GM23338 (cell line): ENCODE results near the gene TIMM44. TPM values are rescaled to one million over a fixed set of nuclear protein-coding genes. Genes with fewer than 3 reads are reported as not detected.

Experiments used
- ATAC-seq: fragments of 200-7000 bp; cut with Tn5 transposase; 3 replicates; pipeline ENCODE4 v1.9.1; 2020
- DNase-seq: peaks from one replicate; pipeline ENCODE4 v3.0.0-alpha.2; 2015; ENCODE audit warnings: low spot score
- H2AFZ ChIP-seq: fragments of 200-600 bp; sonication (generic); 2 replicates; pipeline ENCODE4 v1.8.0; 2016; ENCODE audit warnings: antibody characterized with exemption, mild to moderate bottlenecking, moderate library complexity
- H3F3A ChIP-seq: fragments of 200-600 bp; sonication (generic); replicated peaks from 2 replicates; pipeline ENCODE4 v1.8.0; 2017; ENCODE audit warnings: antibody characterized with exemption, mixed run types, low read depth
- H3K27ac ChIP-seq: fragments of 200-600 bp; sonication (generic); 2 replicates; pipeline ENCODE4 v1.6.1; 2016; ENCODE audit warnings: low read depth
- H3K27me3 ChIP-seq: fragments of 200-600 bp; sonication (generic); 2 replicates; pipeline ENCODE4 v1.8.0; 2016; ENCODE audit warnings: mild to moderate bottlenecking, mixed run types, moderate library complexity; ENCODE audit not compliant: insufficient read depth
- H3K36me3 ChIP-seq: fragments of 200-600 bp; sonication (generic); 2 replicates; pipeline ENCODE4 v1.8.0; 2016; ENCODE audit warnings: mild to moderate bottlenecking; ENCODE audit not compliant: insufficient read depth
- H3K4me1 ChIP-seq: fragments of 200-600 bp; sonication (generic); 2 replicates; pipeline ENCODE4 v1.8.0; 2016; ENCODE audit warnings: mild to moderate bottlenecking, moderate library complexity; ENCODE audit not compliant: insufficient read depth
- H3K4me2 ChIP-seq: fragments of 200-600 bp; sonication (generic); 2 replicates; pipeline ENCODE4 v1.7.1; 2017; ENCODE audit warnings: mixed run types
- H3K4me3 ChIP-seq: fragments of 200-600 bp; sonication (generic); 2 replicates; pipeline ENCODE4 v1.6.1; 2016; ENCODE audit warnings: mixed run types
- H3K79me2 ChIP-seq: fragments of 200-600 bp; sonication (generic); replicated peaks from 2 replicates; pipeline ENCODE4 v1.8.0; 2017; ENCODE audit warnings: mild to moderate bottlenecking; ENCODE audit not compliant: insufficient read depth
- H3K9me2 ChIP-seq: fragments of 200-600 bp; sonication (generic); 2 replicates; pipeline ENCODE4 v1.8.0; 2017; ENCODE audit not compliant: insufficient read depth
- H4K20me1 ChIP-seq: fragments of 200-600 bp; sonication (generic); replicated peaks from 2 replicates; pipeline ENCODE4 v1.8.0; 2017; ENCODE audit warnings: mild to moderate bottlenecking; ENCODE audit not compliant: insufficient read depth
- H3K27ac Mint-ChIP-seq: 2 replicates; pipeline ENCODE4 v1.8.0; 2020; ENCODE audit warnings: inconsistent platforms, mild to moderate bottlenecking, moderate library complexity, mixed read lengths
- H3K27me3 Mint-ChIP-seq: 3 replicates; pipeline ENCODE4 v1.8.0; 2022; ENCODE audit warnings: low read depth, mild to moderate bottlenecking, moderate library complexity, mixed read lengths, inconsistent platforms; ENCODE audit not compliant: insufficient read depth, poor library complexity
- H3K36me3 Mint-ChIP-seq: 3 replicates; pipeline ENCODE4 v1.8.0; 2021; ENCODE audit warnings: low read depth, mild to moderate bottlenecking, inconsistent platforms, moderate library complexity, mixed read lengths
- H3K4me1 Mint-ChIP-seq: 3 replicates; pipeline ENCODE4 v1.8.0; 2020; ENCODE audit warnings: mild to moderate bottlenecking, inconsistent platforms, mixed read lengths
- H3K4me3 Mint-ChIP-seq: 3 replicates; pipeline ENCODE4 v1.8.0; 2021; ENCODE audit warnings: moderate library complexity, mild to moderate bottlenecking, inconsistent platforms, mixed read lengths
- H3K9me3 Mint-ChIP-seq: 3 replicates; pipeline ENCODE4 v1.8.0; 2020; ENCODE audit warnings: moderate library complexity, mild to moderate bottlenecking, inconsistent platforms, mixed read lengths
- CREB1 ChIP-seq: fragments of 250-450 bp; sonication (Bioruptor Pico); IDR thresholded peaks from 2 replicates; pipeline ENCODE4 v1.5.0; 2020; ENCODE audit warnings: low read depth, mild to moderate bottlenecking, moderate library complexity
- EZH2 ChIP-seq: fragments of 200-600 bp; sonication (generic); IDR thresholded peaks from one replicate; pipeline ENCODE4 v1.8.0; 2017; ENCODE audit warnings: antibody characterized with exemption, mild to moderate bottlenecking, low read depth; ENCODE audit not compliant: unreplicated experiment
- EZH2phosphoT487 ChIP-seq: fragments of 200-600 bp; sonication (generic); IDR thresholded peaks from one replicate; pipeline ENCODE4 v1.8.1; 2018; ENCODE audit warnings: antibody characterized with exemption; ENCODE audit not compliant: unreplicated experiment
- JUNB ChIP-seq: IDR thresholded peaks from one replicate; pipeline ENCODE4 v1.6.1; 2016; ENCODE audit warnings: antibody characterized with exemption; ENCODE audit not compliant: unreplicated experiment
- NANOG ChIP-seq: IDR thresholded peaks from 2 replicates; pipeline ENCODE4 v1.6.1; 2016; ENCODE audit warnings: antibody characterized with exemption, borderline replicate concordance
- POLR2AphosphoS5 ChIP-seq: IDR thresholded peaks from 2 replicates; pipeline ENCODE4 v1.6.1; 2016; ENCODE audit warnings: antibody characterized with exemption, low read depth
- STAT1 ChIP-seq: IDR thresholded peaks from one replicate; pipeline ENCODE4 v1.6.1; 2016; ENCODE audit warnings: antibody characterized with exemption; ENCODE audit not compliant: unreplicated experiment
- ZNF114 ChIP-seq: fragments of 250-450 bp; sonication (Bioruptor Pico); IDR thresholded peaks from 2 replicates; pipeline ENCODE4 v1.5.0; 2020; ENCODE audit warnings: mild to moderate bottlenecking, moderate library complexity
- ZNF331 ChIP-seq: fragments of 250-450 bp; sonication (Bioruptor Pico); IDR thresholded peaks from 2 replicates; pipeline ENCODE4 v1.5.0; 2020; ENCODE audit warnings: low read depth, mild to moderate bottlenecking, moderate library complexity
- polyA plus RNA-seq: library from polyadenylated mRNA; unstranded; fragments of >200 nt; fragmentation: Nextera tagmentation; extraction: Ambion mirVana; gene quantifications from 2 replicates; pipeline ENCODE4 v1.2.1, GENCODE V29; 2016
- total RNA-seq: library from RNA; depleted of rRNA; stranded (reverse); fragments of >200 nt; shearing (Covaris generic); gene quantifications from 2 replicates; pipeline ENCODE4 v1.2.3, GENCODE V29; 2014
- TF ChIP-seq, protein P1 (sequence below): IDR thresholded peaks from 2 replicates; pipeline ENCODE4 v1.6.1; 2016; ENCODE audit warnings: antibody characterized with exemption
- TF ChIP-seq, protein P2 (sequence below): fragments of 250-450 bp; sonication (Bioruptor Pico); IDR thresholded peaks from 2 replicates; pipeline ENCODE4 v1.5.0; 2020; ENCODE audit warnings: mild to moderate bottlenecking, moderate library complexity
- TF ChIP-seq, protein P3 (sequence below), 2 experiments: fragments of 200-600 bp in 1 of 2; sonication (generic) in 1 of 2; conservative IDR thresholded peaks; 2 replicates each; pipeline versions ENCODE4 v1.5.1 to v1.6.1; 2016 to 2017; ENCODE audit warnings: antibody characterized with exemption in 2 of 2, low read depth in 2 of 2, mild to moderate bottlenecking in 2 of 2, moderate library complexity in 1 of 2

The TIMM44 gene
- total and polyA plus RNA-seq, 2 experiments from 2014 or later = 125 to 128 TPM

- no peak overlapping the region for H3K4me3 Mint-ChIP-seq
- H3K27ac Mint-ChIP-seq = no peak overlapping the region
These were observed 37.7 kb upstream of the TIMM44 start for GRCh38 chr19:7981199-7981598.

DNA sequence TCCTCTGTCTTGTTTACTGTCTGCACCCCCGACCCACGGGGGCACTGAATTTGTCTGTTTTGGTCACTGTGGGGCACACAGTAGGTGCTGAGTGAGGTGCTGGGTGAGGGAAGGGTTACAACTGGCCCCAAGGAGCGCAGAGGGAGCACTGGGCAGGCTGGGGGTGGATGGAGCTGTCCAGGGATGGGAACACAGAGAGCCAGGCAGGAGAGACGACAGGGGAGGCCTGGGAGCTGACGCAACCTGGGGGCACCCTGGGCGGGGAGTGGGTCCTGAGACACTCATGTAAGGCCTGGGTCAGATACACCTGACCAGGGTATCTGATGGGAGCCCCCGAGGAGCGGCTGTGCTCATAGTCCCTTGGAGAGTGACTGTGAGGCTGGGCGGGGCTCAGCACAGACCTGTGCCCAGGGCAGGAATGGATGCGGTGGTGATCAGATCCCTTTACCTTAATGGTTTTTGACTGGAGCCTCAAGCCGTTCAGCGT, 37.2 kb upstream of the TIMM44 start:
- H3K4me1 ChIP-seq = no peaks in the 10 kb centered on the region
- Mint-ChIP-seq H3K9me3 (no peaks in the 10 kb centered on the region), H3K27me3 (peaks cover 6% of the 10 kb centered on the region), H3K36me3 (peaks cover 61% of the 10 kb centered on the region), H3K4me1 (no peaks in the 10 kb centered on the region), H3K27ac (no peak overlapping the region), H3K4me3 (no peak overlapping the region)
- no peaks in the 10 kb centered on the region for H3K27me3 ChIP-seq
- no peak overlapping the region for H3K4me2 ChIP-seq
- no peaks in the 10 kb centered on the region for H3K9me2 ChIP-seq
- H3K36me3 ChIP-seq = peaks cover 16% of the 10 kb centered on the region
- H4K20me1 ChIP-seq = peaks cover 28% of the 10 kb centered on the region
- H3K27ac ChIP-seq = no peak overlapping the region
- no peak overlapping the region for H3K4me3 ChIP-seq
- no peak overlapping the region for H2AFZ ChIP-seq
- H3K79me2 ChIP-seq = peaks cover 36% of the 10 kb centered on the region
- DNase-seq (no peak), ATAC-seq (no peak)
- H3F3A ChIP-seq = 0 out of 2 replicates have a peak, but pooled peaks cover 6% of the 10 kb centered on the region
- no peak for TF ChIP-seq NANOG
- TF ChIP-seq POLR2AphosphoS5 = no peak
- TF ChIP-seq, protein P1, sequence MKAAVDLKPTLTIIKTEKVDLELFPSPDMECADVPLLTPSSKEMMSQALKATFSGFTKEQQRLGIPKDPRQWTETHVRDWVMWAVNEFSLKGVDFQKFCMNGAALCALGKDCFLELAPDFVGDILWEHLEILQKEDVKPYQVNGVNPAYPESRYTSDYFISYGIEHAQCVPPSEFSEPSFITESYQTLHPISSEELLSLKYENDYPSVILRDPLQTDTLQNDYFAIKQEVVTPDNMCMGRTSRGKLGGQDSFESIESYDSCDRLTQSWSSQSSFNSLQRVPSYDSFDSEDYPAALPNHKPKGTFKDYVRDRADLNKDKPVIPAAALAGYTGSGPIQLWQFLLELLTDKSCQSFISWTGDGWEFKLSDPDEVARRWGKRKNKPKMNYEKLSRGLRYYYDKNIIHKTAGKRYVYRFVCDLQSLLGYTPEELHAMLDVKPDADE = no peak
- no peak for TF ChIP-seq EZH2phosphoT487
- TF ChIP-seq EZH2 = no peak
- TF ChIP-seq, protein P2, sequence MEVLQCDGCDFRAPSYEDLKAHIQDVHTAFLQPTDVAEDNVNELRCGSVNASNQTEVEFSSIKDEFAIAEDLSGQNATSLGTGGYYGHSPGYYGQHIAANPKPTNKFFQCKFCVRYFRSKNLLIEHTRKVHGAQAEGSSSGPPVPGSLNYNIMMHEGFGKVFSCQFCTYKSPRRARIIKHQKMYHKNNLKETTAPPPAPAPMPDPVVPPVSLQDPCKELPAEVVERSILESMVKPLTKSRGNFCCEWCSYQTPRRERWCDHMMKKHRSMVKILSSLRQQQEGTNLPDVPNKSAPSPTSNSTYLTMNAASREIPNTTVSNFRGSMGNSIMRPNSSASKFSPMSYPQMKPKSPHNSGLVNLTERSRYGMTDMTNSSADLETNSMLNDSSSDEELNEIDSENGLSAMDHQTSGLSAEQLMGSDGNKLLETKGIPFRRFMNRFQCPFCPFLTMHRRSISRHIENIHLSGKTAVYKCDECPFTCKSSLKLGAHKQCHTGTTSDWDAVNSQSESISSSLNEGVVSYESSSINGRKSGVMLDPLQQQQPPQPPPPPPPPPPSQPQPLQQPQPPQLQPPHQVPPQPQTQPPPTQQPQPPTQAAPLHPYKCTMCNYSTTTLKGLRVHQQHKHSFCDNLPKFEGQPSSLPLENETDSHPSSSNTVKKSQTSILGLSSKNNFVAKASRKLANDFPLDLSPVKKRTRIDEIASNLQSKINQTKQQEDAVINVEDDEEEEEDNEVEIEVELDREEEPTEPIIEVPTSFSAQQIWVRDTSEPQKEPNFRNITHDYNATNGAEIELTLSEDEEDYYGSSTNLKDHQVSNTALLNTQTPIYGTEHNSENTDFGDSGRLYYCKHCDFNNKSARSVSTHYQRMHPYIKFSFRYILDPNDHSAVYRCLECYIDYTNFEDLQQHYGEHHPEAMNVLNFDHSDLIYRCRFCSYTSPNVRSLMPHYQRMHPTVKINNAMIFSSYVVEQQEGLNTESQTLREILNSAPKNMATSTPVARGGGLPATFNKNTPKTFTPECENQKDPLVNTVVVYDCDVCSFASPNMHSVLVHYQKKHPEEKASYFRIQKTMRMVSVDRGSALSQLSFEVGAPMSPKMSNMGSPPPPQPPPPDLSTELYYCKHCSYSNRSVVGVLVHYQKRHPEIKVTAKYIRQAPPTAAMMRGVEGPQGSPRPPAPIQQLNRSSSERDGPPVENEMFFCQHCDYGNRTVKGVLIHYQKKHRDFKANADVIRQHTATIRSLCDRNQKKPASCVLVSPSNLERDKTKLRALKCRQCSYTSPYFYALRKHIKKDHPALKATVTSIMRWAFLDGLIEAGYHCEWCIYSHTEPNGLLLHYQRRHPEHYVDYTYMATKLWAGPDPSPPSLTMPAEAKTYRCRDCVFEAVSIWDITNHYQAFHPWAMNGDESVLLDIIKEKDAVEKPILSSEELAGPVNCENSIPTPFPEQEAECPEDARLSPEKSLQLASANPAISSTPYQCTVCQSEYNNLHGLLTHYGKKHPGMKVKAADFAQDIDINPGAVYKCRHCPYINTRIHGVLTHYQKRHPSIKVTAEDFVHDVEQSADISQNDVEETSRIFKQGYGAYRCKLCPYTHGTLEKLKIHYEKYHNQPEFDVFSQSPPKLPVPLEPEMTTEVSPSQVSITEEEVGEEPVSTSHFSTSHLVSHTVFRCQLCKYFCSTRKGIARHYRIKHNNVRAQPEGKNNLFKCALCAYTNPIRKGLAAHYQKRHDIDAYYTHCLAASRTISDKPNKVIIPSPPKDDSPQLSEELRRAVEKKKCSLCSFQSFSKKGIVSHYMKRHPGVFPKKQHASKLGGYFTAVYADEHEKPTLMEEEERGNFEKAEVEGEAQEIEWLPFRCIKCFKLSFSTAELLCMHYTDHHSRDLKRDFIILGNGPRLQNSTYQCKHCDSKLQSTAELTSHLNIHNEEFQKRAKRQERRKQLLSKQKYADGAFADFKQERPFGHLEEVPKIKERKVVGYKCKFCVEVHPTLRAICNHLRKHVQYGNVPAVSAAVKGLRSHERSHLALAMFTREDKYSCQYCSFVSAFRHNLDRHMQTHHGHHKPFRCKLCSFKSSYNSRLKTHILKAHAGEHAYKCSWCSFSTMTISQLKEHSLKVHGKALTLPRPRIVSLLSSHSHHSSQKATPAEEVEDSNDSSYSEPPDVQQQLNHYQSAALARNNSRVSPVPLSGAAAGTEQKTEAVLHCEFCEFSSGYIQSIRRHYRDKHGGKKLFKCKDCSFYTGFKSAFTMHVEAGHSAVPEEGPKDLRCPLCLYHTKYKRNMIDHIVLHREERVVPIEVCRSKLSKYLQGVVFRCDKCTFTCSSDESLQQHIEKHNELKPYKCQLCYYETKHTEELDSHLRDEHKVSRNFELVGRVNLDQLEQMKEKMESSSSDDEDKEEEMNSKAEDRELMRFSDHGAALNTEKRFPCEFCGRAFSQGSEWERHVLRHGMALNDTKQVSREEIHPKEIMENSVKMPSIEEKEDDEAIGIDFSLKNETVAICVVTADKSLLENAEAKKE (CRISPR knock-in tag) = no peak

More at GRCh38 chr19:7981199-7981598, 37.7 kb upstream of the TIMM44 start:
- Histone ChIP-seq H2AFZ (no peak overlapping the region), H3K79me2 (peaks cover 42% of the 10 kb centered on the region), H3K27ac (no peak overlapping the region), H3K4me3 (no peak overlapping the region), H3K27me3 (no peaks in the 10 kb centered on the region), H3K4me2 (no peak overlapping the region), H3K4me1 (no peaks in the 10 kb centered on the region), H3K9me2 (no peaks in the 10 kb centered on the region), H3F3A (peaks cover 6% of the 10 kb centered on the region; the same call in 1 of the 2 replicates), H4K20me1 (peaks cover 29% of the 10 kb centered on the region), H3K36me3 (peaks cover 16% of the 10 kb centered on the region)
- H3K36me3 Mint-ChIP-seq = peaks cover 66% of the 10 kb centered on the region
- ATAC-seq (no peak), DNase-seq (no peak)
- H3K9me3 Mint-ChIP-seq = no peaks in the 10 kb centered on the region
- TF ChIP-seq, protein P3, sequence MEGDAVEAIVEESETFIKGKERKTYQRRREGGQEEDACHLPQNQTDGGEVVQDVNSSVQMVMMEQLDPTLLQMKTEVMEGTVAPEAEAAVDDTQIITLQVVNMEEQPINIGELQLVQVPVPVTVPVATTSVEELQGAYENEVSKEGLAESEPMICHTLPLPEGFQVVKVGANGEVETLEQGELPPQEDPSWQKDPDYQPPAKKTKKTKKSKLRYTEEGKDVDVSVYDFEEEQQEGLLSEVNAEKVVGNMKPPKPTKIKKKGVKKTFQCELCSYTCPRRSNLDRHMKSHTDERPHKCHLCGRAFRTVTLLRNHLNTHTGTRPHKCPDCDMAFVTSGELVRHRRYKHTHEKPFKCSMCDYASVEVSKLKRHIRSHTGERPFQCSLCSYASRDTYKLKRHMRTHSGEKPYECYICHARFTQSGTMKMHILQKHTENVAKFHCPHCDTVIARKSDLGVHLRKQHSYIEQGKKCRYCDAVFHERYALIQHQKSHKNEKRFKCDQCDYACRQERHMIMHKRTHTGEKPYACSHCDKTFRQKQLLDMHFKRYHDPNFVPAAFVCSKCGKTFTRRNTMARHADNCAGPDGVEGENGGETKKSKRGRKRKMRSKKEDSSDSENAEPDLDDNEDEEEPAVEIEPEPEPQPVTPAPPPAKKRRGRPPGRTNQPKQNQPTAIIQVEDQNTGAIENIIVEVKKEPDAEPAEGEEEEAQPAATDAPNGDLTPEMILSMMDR (conservative IDR thresholded peaks at IDR 0.05; ENCODE audit: low read depth in 2 of 2) = no peak
- no peak for TF ChIP-seq CREB1 (CRISPR knock-in tag)
- no peak for TF ChIP-seq EZH2phosphoT487
- no peak for TF ChIP-seq ZNF114
- TF ChIP-seq, protein P1 = no peak
- TF ChIP-seq ZNF331 = no peak
- TF ChIP-seq NANOG = no peak
- no peak for TF ChIP-seq JUNB
- no peak for TF ChIP-seq STAT1
- no peaks in the 10 kb centered on the region for H3K4me1 Mint-ChIP-seq
- peaks cover 6% of the 10 kb centered on the region for H3K27me3 Mint-ChIP-seq
